Forelimb muscle (tissue), 1 donor: Measurements from ENCODE around the gene SLC22A6. TPM values are rescaled to one million over a fixed set of nuclear protein-coding genes. Genes with fewer than 3 reads are reported as not detected.

ENCODE experiments used
- DNase-seq: peaks from one replicate; pipeline ENCODE4 v3.0.0-alpha.2; 2013; ENCODE audit warnings: low read depth
- polyA plus RNA-seq: library from polyadenylated mRNA; unstranded; fragments of 120-200 nt; gene quantifications from one replicate; pipeline ENCODE4 v1.2.1, GENCODE V29; 2013; ENCODE audit not compliant: insufficient read length

The SLC22A6 gene
- polyA plus RNA-seq, 1 donor: not detected

DNA sequence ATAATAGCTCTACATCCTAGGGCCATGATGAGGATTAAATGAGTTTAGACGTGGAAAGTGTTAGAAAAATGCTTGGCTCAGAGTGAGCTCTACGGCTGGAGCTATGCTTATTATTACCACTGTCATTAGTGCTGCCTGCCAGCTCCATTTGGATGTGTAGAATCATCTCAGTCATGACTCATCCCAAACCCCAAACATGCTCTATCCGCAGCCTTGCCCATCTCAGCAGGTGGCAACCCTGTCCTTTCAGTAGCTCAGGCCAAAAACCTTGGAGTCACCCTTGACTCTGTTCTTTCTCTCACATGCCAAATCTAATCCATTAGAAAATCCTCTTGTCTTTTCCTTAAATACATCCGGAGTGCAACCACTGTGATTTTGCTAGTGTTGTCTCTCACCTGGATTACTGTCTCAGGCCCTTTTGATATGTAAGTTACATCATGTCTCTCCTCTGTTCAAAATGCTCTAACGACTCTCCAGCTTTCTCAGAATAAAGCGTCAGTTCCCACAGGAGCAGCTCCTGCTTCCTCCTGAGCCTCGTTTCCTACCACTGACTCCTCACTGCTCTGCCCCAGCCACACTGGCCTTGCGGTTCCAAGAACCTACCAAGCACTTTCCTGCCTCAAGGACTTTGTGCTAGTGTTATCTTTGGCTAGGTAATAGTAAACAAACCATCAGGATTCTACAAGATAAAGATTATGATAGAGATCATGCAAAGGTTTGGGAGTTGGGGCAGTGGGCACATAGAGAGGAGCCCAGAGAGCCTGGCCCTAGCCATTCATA lies 53.1 kb downstream of the SLC22A6 start:
- DNase-seq: no peak

DNA sequence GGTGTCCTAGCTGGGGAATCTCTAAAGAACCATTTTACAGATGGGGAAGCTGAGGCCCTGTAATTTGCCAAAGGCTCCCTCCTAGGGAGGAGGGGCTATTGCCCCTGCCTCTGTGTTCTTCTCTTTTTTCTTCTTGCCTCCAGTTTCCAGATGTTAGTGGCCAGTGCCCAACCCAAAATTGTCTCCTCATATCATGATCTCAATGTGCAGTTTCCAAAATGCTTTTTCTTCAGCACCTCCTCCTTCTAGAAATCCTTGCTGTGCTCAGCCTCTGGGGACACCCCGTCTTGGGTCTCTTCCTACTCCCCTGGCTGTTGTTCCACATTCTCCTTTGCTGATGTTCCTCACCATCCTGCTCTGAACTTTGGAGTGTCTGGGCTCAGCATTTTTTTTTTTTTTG lies 54.1 kb downstream of the SLC22A6 start:
- DNase-seq: no peak

DNA sequence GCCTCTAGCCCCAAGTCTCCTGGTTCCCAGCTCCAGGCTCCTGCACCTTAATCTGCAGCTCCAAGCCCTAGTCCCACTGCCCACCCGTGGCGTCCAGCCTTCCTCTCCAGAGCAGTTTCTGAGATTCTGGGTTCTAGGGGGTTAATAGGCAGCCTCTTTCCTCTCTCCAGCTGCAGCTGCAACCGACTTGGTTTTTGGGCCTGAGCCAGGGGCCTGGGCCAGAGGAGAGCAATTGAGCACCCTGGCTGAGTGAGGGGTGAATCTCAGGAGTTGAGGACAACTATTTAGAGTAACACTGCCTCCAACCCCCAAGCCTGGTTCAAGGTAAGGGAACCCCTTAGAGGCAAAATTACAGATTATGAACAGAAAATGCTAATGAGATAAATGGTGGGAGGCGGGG lies 54.6 kb downstream of the SLC22A6 start:
- no peak for DNase-seq

DNA sequence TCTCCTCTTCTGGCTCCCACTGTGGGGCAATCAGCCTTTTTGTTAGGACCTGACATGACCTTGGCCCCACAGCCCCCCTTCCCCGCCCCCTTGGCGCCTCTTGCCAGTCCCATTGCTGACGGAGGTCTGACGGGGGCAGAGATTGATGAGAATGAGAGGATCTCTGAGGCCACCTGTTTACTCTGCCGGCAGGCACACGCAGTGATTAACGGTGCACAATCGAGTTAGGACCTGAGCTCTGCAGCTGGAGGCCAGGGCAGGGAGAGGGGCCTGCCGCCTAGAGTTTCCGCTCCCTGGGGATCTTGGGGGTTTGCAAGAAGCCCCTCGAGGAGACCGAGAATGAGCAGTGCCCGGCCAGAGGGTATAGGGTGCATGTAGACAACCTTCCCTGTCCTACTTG lies 56.8 kb downstream of the SLC22A6 start:
- no peak for DNase-seq

DNA sequence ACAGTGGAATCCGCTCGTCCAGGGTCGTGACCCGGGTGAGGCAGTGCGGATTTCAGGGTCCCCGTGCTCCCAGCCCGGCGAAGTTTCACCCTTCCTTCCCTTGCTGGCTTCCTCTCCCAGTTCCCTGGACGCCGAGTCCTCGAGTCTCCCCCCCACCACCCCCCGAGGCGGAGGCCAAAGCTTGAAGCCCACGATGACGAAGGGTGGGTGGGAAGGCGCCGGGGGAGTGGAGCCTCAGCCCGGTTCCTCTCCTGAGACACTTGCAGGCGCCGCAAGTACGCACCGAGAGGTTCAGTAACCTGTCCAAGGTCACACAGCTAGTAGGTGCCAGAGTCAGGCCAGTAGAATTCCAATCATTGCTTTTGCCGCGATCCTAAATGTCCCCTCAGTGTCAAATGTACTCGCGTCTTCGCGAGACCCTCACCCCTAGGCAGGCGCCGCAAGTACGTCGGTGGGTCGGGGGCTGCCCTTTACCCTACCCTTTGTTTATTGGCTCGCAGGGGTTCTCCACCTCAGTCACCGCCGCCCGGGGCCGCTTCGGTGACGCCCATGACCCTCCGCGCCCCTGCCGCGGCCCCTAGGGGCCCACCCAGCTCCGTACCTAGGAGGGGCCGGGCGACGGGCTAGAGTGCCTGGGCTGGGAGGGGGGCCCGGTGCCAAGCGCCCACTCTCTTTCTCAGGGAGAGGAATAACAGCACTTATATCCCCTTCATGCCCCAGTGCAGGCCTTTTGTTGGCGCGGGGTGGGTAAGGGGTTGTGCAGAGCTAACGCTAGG lies 57.9 kb downstream of the SLC22A6 start:
- no peak for DNase-seq

Other genes starting within 250 kb of the SLC22A6 start
- 4.1 TPM for gene ZBTB3, start 230.8 kb downstream of the SLC22A6 start, polyA plus RNA-seq
- gene POLR2G, start 223.4 kb downstream of the SLC22A6 start, polyA plus RNA-seq: 83.2 TPM
- gene TAF6L, start 213.6 kb downstream of the SLC22A6 start, polyA plus RNA-seq: 17.0 TPM
- 27.2 TPM for gene TMEM179B, start 197.6 kb downstream of the SLC22A6 start, polyA plus RNA-seq
- 15.5 TPM for gene TMEM223, start 193.0 kb downstream of the SLC22A6 start, polyA plus RNA-seq
- 64.5 TPM for gene NXF1, start 179.5 kb downstream of the SLC22A6 start, polyA plus RNA-seq
- 32.0 TPM for gene STX5, start 152.9 kb downstream of the SLC22A6 start, polyA plus RNA-seq
- not detected for gene TEX54, start 152.1 kb downstream of the SLC22A6 start, polyA plus RNA-seq
- gene WDR74, start 145.4 kb downstream of the SLC22A6 start, polyA plus RNA-seq: 33.1 TPM
- gene SLC3A2, start 104.1 kb downstream of the SLC22A6 start, polyA plus RNA-seq: 29.9 TPM
- 0.09 TPM for gene CHRM1, start 63.6 kb downstream of the SLC22A6 start, polyA plus RNA-seq
- gene SLC22A8, start 30.9 kb upstream of the SLC22A6 start, polyA plus RNA-seq: not detected
- gene SLC22A24, start 159.3 kb upstream of the SLC22A6 start, polyA plus RNA-seq: not detected